Mucosa of descending colon (tissue), 3 donors: Measurements from ENCODE around the gene SDK1. TPM values are rescaled to one million over a fixed set of nuclear protein-coding genes. Genes with fewer than 3 reads are reported as not detected.

Experiments
- ATAC-seq: fragments of 200-7000 bp; cut with Tn5 transposase; one replicate; pipeline ENCODE4 v1.9.1; 2020; ENCODE audit warnings: mild to moderate bottlenecking, moderate library complexity
- DNase-seq, 3 donors: peaks; one replicate each; pipeline ENCODE4 v3.0.0-alpha.2; 2020
- H3K36me3 ChIP-seq: fragments of 200-600 bp; one replicate; pipeline ENCODE4 v1.8.0; 2021; ENCODE audit warnings: low read depth, mild to moderate bottlenecking
- H3K4me1 ChIP-seq: fragments of 200-600 bp; one replicate; pipeline ENCODE4 v1.8.0; 2021; ENCODE audit warnings: low read depth, mild to moderate bottlenecking
- H3K4me3 ChIP-seq: fragments of 200-600 bp; one replicate; pipeline ENCODE4 v1.8.0; 2021; ENCODE audit warnings: mild to moderate bottlenecking
- H3K9me3 ChIP-seq: fragments of 200-600 bp; one replicate; pipeline ENCODE4 v1.8.0; 2021; ENCODE audit warnings: mild to moderate bottlenecking
- intact Hi-C, 2 donors: fragments of 100-400 bp; cut with DNase I in 1 of 2; cut with micrococcal nuclease in 1 of 2; formaldehyde crosslinking; loops; one replicate each; pipeline versions ENCODE4 v1.11.0 to v1.11.1; 2022; cut with DNase I, micrococcal nuclease
- total RNA-seq, 3 donors: library from RNA; stranded (reverse); fragmentation: NEBNext Ultra II Directional in 2 of 3; extraction: Animal tissue kit (Norgen Biotek cat#: 25700) in 2 of 3; gene quantifications; one replicate each; pipeline versions ENCODE4 v1.2.1 to v1.2.4, GENCODE V29; 2021 to 2023
- TF ChIP-seq, protein P1 (sequence below): fragments of 200-600 bp; IDR thresholded peaks from one replicate; pipeline ENCODE4 v1.8.0; 2022; ENCODE audit warnings: antibody characterized with exemption, mild to moderate bottlenecking
- donor health status: DM: no; HTN: no; CAD: no; lungs with moderate emphysema.
- donor health status: DM: no; HTN: no; CAD: no.
- donor health status: DM: no; HTN: yes; CAD: no.

The SDK1 gene
- total RNA-seq, 3 donors from 2014 or later, result 2.7 to 20.2 (median 4.2) TPM

DNA sequence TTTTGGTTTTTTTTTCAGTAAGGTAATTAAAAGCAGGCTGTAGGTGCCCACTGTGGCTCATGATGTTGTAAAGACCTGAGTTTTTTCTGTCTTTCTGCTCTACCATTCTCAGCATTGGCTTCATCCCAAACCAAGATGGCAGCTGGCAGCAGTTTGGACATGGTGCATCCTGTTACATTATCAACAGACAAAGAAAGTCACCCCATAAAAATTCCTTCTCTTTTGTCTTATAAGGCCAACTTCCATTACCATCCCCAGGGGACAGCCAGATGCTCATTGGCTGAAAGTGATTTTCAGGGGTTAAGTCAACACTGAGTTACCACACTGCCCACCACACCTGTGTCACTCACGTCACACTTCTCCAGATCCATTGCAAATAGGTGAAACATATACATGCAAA lies 558.4 kb downstream of the SDK1 start:
- Histone ChIP-seq H3K4me3 (no peak overlapping the region), H3K9me3 (no peaks in the 10 kb centered on the region), H3K4me1 (no peaks in the 10 kb centered on the region), H3K36me3 (no peaks in the 10 kb centered on the region)
- intact Hi-C loops, result no loop called here
- TF ChIP-seq, protein P1, sequence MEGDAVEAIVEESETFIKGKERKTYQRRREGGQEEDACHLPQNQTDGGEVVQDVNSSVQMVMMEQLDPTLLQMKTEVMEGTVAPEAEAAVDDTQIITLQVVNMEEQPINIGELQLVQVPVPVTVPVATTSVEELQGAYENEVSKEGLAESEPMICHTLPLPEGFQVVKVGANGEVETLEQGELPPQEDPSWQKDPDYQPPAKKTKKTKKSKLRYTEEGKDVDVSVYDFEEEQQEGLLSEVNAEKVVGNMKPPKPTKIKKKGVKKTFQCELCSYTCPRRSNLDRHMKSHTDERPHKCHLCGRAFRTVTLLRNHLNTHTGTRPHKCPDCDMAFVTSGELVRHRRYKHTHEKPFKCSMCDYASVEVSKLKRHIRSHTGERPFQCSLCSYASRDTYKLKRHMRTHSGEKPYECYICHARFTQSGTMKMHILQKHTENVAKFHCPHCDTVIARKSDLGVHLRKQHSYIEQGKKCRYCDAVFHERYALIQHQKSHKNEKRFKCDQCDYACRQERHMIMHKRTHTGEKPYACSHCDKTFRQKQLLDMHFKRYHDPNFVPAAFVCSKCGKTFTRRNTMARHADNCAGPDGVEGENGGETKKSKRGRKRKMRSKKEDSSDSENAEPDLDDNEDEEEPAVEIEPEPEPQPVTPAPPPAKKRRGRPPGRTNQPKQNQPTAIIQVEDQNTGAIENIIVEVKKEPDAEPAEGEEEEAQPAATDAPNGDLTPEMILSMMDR, result no peak
- DNase-seq, result no peak
- no peak for ATAC-seq

DNA sequence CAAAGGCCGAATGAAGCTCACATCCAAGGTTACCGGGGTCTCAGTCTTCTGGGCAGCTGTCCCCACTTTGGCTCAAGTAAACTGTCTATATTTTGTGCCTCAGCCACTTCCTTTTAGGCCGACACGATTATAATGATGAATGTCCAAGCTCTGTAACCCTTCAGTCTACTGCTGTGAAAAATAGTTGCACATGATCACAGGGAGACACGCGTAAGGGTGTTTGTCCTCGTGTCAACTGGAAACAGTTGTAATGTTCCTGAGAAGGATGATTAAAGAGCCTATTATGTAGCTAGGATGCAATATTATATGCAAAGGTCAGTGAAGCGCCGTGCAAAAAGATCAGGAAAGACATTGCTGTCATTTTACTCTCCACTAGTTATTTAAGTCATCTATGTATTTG lies 559.9 kb downstream of the SDK1 start:
- intact Hi-C loops, result no loop called here
- Histone ChIP-seq H3K36me3 (no peaks in the 10 kb centered on the region), H3K4me1 (no peaks in the 10 kb centered on the region), H3K9me3 (no peaks in the 10 kb centered on the region), H3K4me3 (no peak overlapping the region)
- TF ChIP-seq, protein P1, result no peak
- DNase-seq, result no peak
- no peak for ATAC-seq

DNA sequence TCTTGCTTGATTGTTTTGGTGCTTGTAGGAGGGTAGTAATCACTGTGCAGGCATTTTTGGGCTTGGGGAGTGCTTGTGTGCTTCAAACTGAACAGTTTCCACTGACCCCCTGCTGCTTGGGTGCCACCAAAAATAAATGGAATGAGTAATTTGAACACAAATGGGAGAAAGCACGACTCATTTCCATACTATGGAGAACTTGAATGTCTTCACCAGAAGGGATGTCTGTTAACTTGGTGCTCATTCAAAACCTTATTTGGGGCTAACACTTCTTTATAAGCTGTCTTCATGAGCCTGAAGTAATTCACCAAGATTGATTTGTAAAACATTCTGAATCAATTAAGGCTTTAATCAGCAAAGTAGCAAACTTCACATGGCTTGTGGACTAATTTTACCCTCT lies 560.3 kb downstream of the SDK1 start:
- intact Hi-C loops, result no loop called here

DNA sequence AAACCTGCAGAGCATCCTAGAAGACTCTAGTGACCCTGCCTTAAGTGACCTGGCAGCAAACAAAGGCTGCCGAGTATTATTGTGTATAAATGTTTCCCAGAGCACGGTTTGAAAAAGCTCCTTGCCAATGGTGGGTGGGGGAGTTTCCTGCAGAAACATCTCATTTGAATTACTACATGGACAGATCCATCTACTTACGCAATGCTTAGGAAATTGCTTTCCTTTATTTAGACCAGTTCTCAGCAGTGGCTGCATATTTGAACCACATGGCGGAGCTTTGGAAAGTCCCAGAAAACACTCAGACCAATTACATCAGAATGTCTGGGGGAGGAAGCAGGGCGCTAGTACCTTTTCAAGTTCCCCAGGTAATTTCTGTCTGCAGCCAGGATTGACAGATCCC lies 560.9 kb downstream of the SDK1 start:
- no peaks in the 10 kb centered on the region for H3K4me1 ChIP-seq
- H3K9me3 ChIP-seq, result no peaks in the 10 kb centered on the region
- TF ChIP-seq, protein P1, result no peak
- no peak overlapping the region for H3K4me3 ChIP-seq
- peak in 1 of 3 donors; percentile 25 for DNase-seq
- intact Hi-C loops, result no loop called here
- no peaks in the 10 kb centered on the region for H3K36me3 ChIP-seq
- peak; percentile 54 for ATAC-seq

More for the DNA sequence above, 560.3 kb downstream of the SDK1 start:
- Histone ChIP-seq H3K9me3 (no peaks in the 10 kb centered on the region), H3K36me3 (no peaks in the 10 kb centered on the region), H3K4me3 (no peak overlapping the region), H3K4me1 (no peaks in the 10 kb centered on the region)
- TF ChIP-seq, protein P1, result no peak
- DNase-seq, result no peak
- no peak for ATAC-seq

DNA sequence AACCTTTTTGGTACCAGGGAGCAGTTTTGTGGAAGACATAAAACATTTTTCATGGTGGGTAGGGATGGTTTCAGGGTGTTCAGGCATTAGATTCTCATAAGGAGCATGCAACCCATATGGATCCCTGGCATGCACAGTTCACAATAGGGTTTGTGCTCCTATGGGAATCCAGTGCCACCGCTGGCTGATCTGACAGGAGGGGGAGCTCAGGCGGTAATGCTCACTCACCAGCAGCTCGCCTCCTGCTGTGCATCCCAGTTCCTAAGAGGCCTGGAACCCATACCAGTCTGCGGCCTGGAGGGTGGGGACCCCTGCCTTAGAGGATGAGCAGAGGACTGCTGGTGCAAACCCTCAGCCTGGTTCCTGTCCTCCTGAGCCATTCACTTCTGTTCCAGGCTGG lies 561.7 kb downstream of the SDK1 start:
- H3K36me3 ChIP-seq, result no peaks in the 10 kb centered on the region
- TF ChIP-seq, protein P1, result no peak
- H3K4me3 ChIP-seq, result no peak overlapping the region
- H3K9me3 ChIP-seq, result no peaks in the 10 kb centered on the region
- DNase-seq, result no peak
- no peak for ATAC-seq
- H3K4me1 ChIP-seq, result no peaks in the 10 kb centered on the region
- intact Hi-C loops, result no loop called here

DNA sequence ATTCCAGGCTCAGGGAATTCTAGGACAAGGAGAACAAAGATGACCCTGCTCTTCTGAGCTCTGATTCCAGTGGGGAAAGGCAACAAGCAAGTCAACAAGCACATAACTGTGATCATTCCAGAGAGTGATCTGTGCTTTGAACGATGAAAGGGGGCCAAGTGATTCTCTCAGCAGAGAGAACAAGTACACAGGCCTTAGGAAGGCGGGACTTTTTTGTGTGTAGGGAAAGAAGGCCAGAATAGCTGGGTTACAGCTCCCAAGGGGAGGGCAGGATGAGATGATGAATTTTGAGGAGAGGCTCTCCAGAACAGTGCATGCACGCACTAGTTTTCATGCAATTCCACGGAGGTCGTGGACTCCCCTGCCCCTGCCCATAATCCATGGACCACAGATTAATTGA lies 565.2 kb downstream of the SDK1 start:
- Histone ChIP-seq H3K36me3 (no peaks in the 10 kb centered on the region), H3K4me3 (no peak overlapping the region), H3K9me3 (no peaks in the 10 kb centered on the region), H3K4me1 (no peaks in the 10 kb centered on the region)
- TF ChIP-seq, protein P1, result no peak
- DNase-seq (peak in 1 of 3 donors; percentile 25), ATAC-seq (peak; percentile 25)
- intact Hi-C loops, result no loop called here
